ENCODE results near the gene CA9.

The CA9 gene

GRCh38 chr9:35717132-35717870 is 43.6 kb downstream of the CA9 start:
- DNase-seq, result no peak

DNA sequence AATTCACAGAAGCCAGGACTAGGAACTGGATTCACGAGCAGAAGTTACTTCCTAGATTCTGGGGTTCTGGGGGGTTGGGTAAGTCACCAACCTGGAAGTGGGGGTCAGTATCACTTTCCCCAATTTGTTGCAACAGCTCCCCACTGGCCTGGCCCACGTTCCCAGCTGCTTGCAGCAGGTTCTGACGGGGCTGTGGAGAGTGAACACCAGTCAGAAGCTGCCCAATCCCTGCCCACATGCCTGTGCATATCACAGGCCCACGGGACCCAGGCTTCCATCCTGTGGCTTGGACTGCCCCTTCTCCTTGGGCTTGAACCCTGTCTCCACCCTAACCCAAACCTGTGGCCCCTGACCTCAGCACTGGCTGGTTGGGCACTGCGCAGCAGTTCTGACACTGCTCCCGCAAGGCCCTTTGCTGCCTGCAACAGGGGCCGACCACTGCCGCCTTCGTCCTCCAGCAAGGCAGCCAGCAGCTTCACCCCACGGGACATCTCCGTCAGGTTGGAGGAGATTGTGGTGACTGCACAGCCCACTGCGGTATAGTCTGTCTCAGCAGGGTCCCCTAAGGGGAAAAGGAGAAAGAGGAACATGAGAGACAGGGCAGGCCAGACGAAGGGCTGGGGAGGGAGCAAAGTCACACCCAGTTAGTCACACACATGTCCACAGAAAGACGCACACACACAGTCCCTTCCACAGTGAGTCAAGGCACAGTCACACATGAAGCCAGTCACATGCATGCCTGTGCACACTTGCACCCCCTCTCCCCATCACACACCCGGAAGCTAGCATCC is 45.2 kb downstream of the CA9 start:
- no peak for DNase-seq

GRCh38 chr9:35719546-35719945 is 45.8 kb downstream of the CA9 start:
- DNase-seq, result no peak

GRCh38 chr9:35723426-35723825 is 49.7 kb downstream of the CA9 start:
- DNase-seq, result no peak

- DNase-seq, result no peak
Observed at GRCh38 chr9:35723908-35724307, 50.2 kb downstream of the CA9 start.

DNA sequence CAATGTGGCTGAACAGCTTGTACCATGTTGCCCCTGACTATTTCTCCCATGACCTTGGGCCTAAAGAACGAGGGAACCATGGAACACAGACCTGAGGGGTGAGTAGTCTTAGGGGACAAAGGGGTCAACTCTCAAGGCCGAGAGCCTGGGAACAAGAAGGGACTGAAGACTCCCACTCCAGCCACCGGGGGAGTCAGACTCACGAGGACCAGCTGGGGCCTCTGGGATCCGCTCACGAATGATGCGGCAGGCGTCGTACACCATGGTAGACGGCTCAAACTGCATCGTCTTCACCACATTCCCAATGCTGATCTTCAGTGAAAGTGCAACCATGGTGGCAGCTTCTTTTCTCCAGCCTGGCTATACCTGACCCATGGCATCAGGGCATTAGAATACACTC is 51.6 kb downstream of the CA9 start:
- no peak for DNase-seq

- DNase-seq, result peak; percentile 31
Observed at GRCh38 chr9:35726931-35727330, 53.2 kb downstream of the CA9 start.

DNA sequence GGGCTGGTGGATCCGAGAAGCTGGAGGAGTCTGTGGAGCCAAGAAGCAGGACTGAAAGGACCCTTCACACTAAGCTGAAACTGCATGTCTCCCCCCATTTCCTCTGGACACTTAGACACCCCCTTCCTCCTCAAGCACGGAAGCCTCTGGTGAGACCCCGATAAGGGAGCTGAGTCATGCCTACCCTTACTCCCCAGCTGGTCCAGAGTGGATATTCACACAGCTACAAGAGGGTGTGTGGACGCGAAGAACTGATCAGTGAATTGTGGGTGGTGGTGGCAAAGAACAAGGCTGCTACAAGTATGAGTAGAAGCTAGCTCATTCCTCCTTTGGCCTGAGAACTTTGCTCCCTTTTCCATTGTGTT is 53.9 kb downstream of the CA9 start:
- DNase-seq, result no peak

DNA sequence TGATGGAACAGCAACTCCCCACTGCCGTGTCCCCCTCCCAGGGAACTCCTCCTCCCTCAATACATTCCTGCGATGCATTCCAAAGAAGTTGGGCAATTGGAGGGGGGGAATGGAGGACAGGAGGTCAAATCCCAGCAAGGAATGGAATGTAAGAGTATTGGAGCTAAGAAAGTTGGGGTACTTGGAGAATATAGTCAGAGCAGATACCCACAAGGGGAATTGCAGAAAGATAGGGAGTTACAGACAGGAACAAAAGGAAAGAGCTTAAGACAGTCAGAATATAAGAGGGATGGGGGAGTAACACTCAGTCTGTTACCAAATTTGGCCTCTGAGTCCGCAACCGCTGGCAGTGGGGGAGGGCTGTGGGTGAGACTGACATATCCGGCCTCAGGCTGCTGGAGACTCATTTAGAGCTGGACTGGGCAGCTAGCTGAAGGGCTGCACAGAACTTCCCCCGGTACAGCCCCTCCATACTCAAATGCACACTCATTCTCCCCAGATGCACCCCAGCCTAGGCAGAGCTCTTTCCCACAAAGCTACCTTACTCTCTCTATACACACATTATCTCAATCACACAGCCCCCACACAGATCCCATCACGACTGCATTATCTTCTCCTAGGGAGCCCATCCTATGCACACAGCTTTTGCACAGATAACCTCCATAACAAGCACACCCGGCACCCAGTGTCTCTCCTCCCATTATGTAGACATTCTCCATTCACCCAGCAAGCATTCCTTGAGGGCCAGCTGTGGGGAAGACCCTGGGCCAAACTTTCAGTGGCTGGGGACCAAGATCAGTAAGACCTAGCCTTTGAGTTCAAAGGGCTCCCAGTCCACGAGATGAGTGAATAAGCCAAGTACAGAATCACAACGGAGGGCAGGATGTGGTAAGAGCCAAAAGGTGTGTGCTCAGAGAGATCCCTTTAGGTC is 54.6 kb downstream of the CA9 start:
- DNase-seq, result no peak

GRCh38 chr9:35729101-35729500 is 55.4 kb downstream of the CA9 start:
- DNase-seq, result no peak

- no peak for DNase-seq
Observed at GRCh38 chr9:35729700-35730485, 56.2 kb downstream of the CA9 start.

GRCh38 chr9:35730486-35730854 is 56.7 kb downstream of the CA9 start:
- no peak for DNase-seq

Data from activated CD4-positive, alpha-beta T cell treated with anti-CD3 and anti-CD28 coated beads, Interleukin-2, amount 50 U/mL, for 1 hour (primary cell).